Activated T-cell treated with anti-CD3 and anti-CD28 coated beads for 48 hours (primary cell): ENCODE data around the gene AKR1C4.
"Not testable (repeated sequence)": the region's sequence is repeated elsewhere in the genome, so short reads cannot be mapped to it uniquely, and the experiment has no call there.

Experiments
- DNase-seq: peaks from one replicate; pipeline ENCODE4 v3.0.0-alpha.2; 2020; ENCODE audit warnings: low read depth

The AKR1C4 gene

DNA sequence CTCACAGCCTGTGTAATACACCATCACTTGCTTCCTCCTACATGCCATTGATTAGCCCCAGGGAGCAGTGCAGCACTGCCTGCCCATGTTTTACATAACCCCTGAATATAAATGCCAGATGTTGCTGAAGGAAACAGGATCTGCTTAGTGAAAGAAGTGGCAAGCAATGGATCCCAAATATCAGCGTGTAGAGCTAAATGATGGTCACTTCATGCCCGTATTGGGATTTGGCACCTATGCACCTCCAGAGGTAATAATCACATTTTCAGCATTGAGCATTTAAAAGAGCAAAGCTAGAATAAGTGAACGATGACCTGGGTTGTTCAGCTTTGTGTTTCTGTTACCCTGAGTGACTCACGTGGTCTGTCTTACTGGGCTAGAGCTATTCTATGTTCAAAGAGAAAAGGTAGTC lies at the start of gene AKR1C4:
AKR1C4 (plus strand) TSS at position 136 of the 412 bp plus-strand sequence; CDS start at position 167, 31 bp downstream.
- no peak for DNase-seq

GRCh38 chr10:5146920-5147254 lies 49.8 kb upstream of the AKR1C4 start:
- DNase-seq: no peak

- DNase-seq: no peak
Observed at GRCh38 chr10:5147255-5147980, 49.2 kb upstream of the AKR1C4 start.

GRCh38 chr10:5147981-5148677 lies 48.5 kb upstream of the AKR1C4 start:
- DNase-seq: no peak

DNA sequence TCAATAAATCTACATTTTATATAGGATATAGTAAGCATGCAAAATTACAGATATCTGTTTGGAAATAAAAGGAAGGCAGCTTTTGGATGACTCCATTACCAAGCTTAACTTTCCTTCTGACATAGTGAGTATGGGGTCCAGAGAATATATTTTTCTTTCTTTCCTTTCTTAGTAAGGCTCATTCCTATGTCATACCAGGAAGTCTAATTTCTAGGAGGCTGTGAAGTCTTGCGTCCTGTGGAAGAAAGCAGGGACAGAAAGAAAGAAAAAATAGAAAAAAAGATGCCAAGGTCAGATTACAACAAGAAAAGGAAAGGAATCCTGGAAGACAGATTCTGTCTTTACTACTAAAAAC lies 48.0 kb upstream of the AKR1C4 start:
- no peak for DNase-seq

- DNase-seq: no peak
Observed at GRCh38 chr10:5151076-5151475, 45.6 kb upstream of the AKR1C4 start.

DNA sequence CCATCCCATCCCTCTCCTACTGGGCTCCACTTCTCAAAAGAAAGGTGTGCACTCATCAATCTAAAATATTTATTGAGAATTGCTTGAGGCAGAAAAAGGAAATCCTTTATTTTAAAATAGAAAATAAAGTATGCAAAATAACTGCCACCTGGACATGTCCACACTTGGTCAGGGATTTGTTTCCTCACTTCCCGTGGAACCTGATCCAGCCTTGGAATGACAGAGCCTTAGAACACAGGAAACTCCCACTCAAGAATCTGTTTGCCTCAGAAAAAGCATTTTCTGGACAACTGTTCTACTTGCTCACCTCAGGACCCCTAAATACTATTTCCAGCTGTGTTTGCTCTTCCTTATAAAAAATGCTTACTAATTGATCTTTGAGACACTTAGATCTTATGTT lies 40.7 kb upstream of the AKR1C4 start:
- no peak for DNase-seq

- DNase-seq: no peak
Observed at GRCh38 chr10:5157501-5157900, 39.1 kb upstream of the AKR1C4 start.

DNA sequence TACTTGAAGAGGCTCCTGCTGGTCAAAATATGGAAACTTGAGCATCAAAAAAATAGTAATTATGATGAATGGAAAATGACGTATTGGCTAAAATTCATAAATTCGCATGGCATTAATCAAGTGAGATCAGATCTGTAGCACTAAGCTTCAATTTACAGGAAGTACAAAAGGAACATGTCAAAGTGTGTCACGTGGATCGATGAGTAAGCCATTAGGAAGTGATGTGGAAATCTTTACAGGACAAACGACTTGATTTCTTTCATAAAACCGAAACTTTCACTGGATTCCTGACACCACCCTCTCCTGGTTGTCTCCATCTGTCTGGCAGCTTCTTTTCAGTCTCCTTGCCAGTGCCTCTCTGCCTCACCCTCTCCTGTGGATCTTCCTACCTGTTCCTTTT lies 37.5 kb upstream of the AKR1C4 start:
- DNase-seq: no peak

DNA sequence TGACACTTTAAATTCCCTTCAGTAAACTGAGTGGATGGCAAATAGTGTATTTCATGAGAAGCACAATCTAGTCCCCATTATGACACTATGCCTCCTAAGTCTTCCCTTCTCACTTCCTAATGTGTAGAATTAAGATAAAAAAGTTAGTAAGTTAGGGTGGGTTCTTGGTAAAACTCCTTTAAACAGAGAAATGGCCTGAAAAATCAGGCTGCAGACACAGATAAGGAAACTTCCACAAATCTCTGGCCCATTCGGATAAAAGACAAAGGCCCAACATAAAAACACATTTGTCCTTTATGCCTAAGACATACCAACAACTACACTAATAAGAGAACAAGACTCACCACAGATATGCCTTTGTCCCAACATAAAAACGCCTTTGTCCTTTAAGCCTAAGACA lies 33.1 kb upstream of the AKR1C4 start:
- DNase-seq: no peak

GRCh38 chr10:5165738-5166137 lies 30.9 kb upstream of the AKR1C4 start:
- DNase-seq: no peak

DNA sequence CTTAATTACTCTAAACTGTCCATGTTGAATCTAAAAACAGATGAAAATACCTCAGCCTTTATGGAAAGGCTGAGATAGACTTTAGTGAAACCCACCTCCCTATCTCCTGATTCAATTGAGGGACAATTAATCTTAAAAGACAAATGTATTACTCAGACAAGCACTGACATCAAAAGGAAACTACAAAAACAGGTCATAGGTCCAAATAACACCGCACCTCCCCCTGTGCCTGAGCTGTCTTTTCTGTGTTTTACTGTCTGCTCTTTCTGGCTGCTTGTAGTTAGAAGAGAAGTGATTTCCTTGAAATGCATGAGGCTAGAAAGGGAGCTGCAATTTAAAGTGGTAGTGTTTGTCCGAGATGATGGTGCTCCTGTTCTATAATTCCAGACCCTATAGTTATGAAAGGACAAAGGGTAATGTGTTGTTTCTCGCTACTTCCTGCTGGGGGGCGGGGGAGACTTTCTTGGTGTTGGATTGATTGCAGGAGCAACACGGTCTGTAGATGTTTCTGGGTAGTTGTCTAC lies 27.7 kb upstream of the AKR1C4 start:
- DNase-seq: peak; percentile 27

DNA sequence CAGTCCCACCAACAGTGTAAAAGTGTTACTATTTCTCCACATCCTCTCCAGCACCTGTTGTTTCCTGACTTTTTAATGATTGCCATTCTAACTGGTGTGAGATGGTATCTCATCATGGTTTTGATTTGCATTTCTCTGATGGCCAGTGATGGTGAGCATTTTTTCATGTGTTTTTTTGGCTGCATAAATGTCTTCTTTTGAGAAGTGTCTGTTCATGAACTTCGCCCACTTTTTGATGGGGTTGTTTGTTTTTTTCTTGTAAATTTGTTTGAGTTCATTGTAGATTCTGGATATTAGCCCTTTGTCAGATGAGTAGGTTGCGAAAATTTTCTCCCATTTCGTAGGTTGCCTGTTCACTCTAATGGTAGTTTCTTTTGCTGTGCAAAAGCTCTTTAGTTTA lies 21.1 kb upstream of the AKR1C4 start:
- DNase-seq: not testable (repeated sequence)

GRCh38 chr10:5180503-5180902 lies 16.1 kb upstream of the AKR1C4 start:
- not testable (repeated sequence) for DNase-seq

DNA sequence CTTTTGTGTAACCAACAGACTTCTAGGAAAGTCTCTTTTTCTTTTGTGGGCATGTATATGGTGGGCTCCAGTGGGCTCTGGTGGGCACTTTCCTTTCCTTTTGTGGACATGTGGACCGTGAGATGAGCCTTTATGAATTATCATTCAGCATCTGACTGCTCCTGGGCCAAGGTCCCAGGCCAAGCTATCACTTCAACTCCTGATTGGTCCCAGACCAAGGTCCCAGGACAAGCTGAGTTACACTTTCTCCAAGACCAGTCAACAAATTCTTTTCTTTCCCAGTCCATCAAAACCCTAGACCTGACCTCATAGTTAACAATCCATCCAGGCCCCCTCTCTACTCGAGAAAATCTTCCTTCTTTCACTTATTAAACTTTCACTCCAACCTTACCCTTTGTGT lies 12.7 kb upstream of the AKR1C4 start:
- DNase-seq: no peak

- no peak for DNase-seq
Observed at GRCh38 chr10:5184987-5185775, 11.5 kb upstream of the AKR1C4 start, which contains the start of gene AKR1C8. Gene AKR1C8 (minus strand): TSS chr10:5185150. CDS start chr10:5185104, 46 bp downstream.

- no peak for DNase-seq
Observed at GRCh38 chr10:5187867-5188266, 8.8 kb upstream of the AKR1C4 start.

DNA sequence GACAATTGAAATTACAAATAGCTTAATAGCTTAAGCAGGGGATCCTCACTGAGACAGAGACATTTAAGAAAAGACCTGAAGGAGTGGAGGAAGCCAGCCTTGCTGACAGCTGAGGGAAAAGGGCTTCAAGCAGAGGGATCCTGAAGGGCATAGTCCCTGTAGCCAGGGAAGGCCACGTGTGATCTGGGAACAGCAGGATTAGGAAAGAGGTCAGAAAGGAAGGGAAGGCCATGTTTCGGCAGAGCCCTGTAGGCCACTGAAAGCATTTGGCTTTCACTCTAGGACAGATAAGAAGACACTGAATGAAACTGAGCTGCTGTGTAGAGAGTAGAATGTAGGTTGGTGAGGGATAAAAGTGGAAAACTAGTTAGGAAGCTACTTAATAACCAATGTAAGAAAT lies 8.3 kb upstream of the AKR1C4 start:
- no peak for DNase-seq

DNA sequence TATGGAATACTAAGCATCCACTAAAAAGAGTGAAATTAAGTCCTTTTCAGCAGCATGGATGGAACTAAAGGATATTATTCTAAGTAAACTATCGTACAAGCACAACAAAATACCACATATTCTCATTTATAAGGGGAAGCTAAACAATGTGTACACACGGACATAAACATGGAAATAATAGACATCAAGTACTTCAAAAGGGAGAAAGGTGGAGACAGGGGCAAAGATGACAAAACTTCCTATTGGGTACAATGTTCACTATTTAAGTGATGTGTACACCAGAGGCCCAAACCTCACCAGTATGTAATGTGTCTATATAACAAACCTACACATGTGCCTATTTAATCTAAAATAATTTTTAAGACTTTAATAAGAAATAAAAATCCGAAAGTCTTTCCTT lies 2.2 kb upstream of the AKR1C4 start:
- DNase-seq: no peak

DNA sequence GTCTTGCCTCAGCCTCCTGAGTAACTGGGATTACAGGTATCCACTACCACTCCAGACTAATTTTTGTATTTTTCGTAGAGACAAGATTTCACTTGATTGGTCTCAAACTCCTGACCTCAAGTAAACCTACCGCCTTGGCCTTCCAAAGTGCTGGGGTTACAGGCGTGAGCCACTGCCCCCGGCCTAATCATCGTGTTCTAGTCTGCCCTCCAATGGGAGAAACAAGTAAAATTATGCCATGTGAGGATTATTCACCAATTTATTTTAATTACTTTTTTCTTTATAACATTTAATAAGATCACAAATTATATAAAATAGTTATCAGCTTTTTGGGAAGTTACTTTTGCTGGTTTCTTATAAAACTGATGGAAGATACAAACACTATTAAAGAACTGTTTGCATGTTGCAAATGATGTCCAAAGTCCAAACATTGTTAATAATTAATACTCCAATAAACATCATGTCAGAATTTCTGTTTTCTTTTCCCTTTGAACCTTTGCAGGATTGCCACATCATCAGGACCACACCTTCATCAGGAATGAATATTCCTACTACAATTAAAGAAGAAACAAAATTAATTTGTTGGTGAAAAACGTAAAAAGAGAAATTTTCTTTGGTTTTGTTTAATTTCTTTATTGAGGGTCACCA lies 786 bp upstream of the AKR1C4 start:
- no peak for DNase-seq

- no peak for DNase-seq
Observed at GRCh38 chr10:5198386-5198785, 1.7 kb downstream of the AKR1C4 start.

- no peak for DNase-seq
Observed at GRCh38 chr10:5199398-5199797, 2.8 kb downstream of the AKR1C4 start.
